ENCODE measurements around the gene PADI2. TPM values are rescaled to one million over a fixed set of nuclear protein-coding genes. Genes with fewer than 3 reads are reported as not detected.

Gene PADI2
- total and polyA plus RNA-seq, 2 of the 8 experiments (the other 6 are each of a cell fraction or from before 2014, with no cell fraction given) = 1.6 to 7.5 TPM

GRCh38 chr1:17055801-17056200 lies 63.5 kb downstream of the PADI2 start:
- H3K79me2 ChIP-seq (ENCODE audit: control insufficient read depth in 1 of 2, insufficient read depth in 2 of 2, low read length in 2 of 2) = peaks cover 10 to 23% of the 10 kb centered on the region in 2 experiments
- no peak overlapping the region for H3K4me3 ChIP-seq (ENCODE audit: extremely low read depth in 1 of 4, insufficient read depth in 2 of 4, low read depth in 3 of 4, low read length in 4 of 4)
- 93% methylated on average over 7 of the region's 7 CpGs; no CpG with 5 or more reads in 1 of the 2 experiments for WGBS, 2 experiments (ENCODE audit: extremely low coverage in 1 of 2, insufficient coverage in 1 of 2, insufficient read length in 1 of 2, insufficient replicate concordance in 2 of 2, low coverage in 1 of 2, low lambda C conversion rate in 2 of 2, missing lambda C conversion rate in 1 of 2)
- H2AK5ac ChIP-seq (ENCODE audit: low read depth, low read length) = 0 out of 2 replicates have a peak overlapping the region, but pooled peaks have one; percentile 48
- H4K20me1 ChIP-seq (replicated peaks in 1 of 2; ENCODE audit: control insufficient read depth in 1 of 2, insufficient read depth in 2 of 2, low read length in 2 of 2) = no peaks in the 10 kb centered on the region
- H3K79me1 ChIP-seq (ENCODE audit: low read depth, low read length) = 0 out of 2 replicates have a peak, but pooled peaks cover 2% of the 10 kb centered on the region
- no peak overlapping the region for H2BK5ac ChIP-seq (ENCODE audit: low read depth, low read length)
- H3K9ac ChIP-seq (replicated peaks in 1 of 4; ENCODE audit: extremely low read depth in 1 of 4, low read depth in 3 of 4, low read length in 3 of 4) = no peak overlapping the region
- peaks cover 5% of the 10 kb centered on the region for H3K23me2 ChIP-seq (ENCODE audit: low read depth, low read length)
- H3K9me3 ChIP-seq (ENCODE audit: insufficient read depth in 2 of 2, low read depth in 1 of 2, low read length in 1 of 2) = no peaks in the 10 kb centered on the region
- H3K4me1 ChIP-seq (replicated peaks in 1 of 4; ENCODE audit: control insufficient read depth in 3 of 4, insufficient read depth in 4 of 4, low read length in 3 of 4) = peaks cover 4 to 13% (median 7%) of the 10 kb centered on the region in 4 experiments; a peak in 5 of 7 replicates
- H4K91ac ChIP-seq (replicated peaks; ENCODE audit: insufficient read length, low read length) = peak overlapping the region; percentile 25
- no peak overlapping the region for H4K5ac ChIP-seq (ENCODE audit: insufficient read length, low read depth, low read length)
- H2BK12ac ChIP-seq (ENCODE audit: low read depth, low read length) = no peak overlapping the region
- no peak overlapping the region; the same call in 1 of the 2 replicates for H4K8ac ChIP-seq (ENCODE audit: extremely low read depth, insufficient read depth, low read length)
- no peak overlapping the region for H2AFZ ChIP-seq (ENCODE audit: low read length)
- no peak overlapping the region for H3K14ac ChIP-seq (ENCODE audit: insufficient read length)
- no peaks in the 10 kb centered on the region for H3K27me3 ChIP-seq (replicated peaks in 1 of 4; ENCODE audit: control insufficient read depth in 3 of 4, extremely low read depth in 1 of 4, insufficient read depth in 3 of 4, low read length in 3 of 4)
- no peak overlapping the region for H2BK20ac ChIP-seq (ENCODE audit: low read length)
- no peak overlapping the region for H2BK120ac ChIP-seq (replicated peaks; ENCODE audit: low read depth, low read length)
- DNase-seq (ENCODE audit: low read depth in 1 of 2, low spot score in 2 of 2) (no peak), FAIRE-seq (no peak)
- H3K36me3 ChIP-seq (ENCODE audit: control insufficient read depth in 2 of 4, insufficient read depth in 4 of 4, low read length in 3 of 4) = no peaks in the 10 kb centered on the region; a peak in 1 of 8 replicates
- H3K4ac ChIP-seq (replicated peaks; ENCODE audit: insufficient read length, low read depth, low read length) = no peak overlapping the region
- no peak overlapping the region for H3K23ac ChIP-seq (ENCODE audit: insufficient read length)
- ChIA-PET CTCF (ENCODE audit: partially characterized antibody) (interaction anchor here (0.9 kb wide), 1 partner anchor 190 kb away, joined by 3 read pairs; no protein-coding TSS in a partner anchor), POLR2A (ENCODE audit: partially characterized antibody) (interaction anchor here (0.6 to 1.1 kb wide), 3 partner anchors 75 to 442 kb away, joined by 3 to 5 read pairs (median 3); partner anchors contain the start of gene MFAP2)
- no peak overlapping the region for H3K27ac ChIP-seq (ENCODE audit: low read depth, low read length)
- no peak overlapping the region for H3K56ac ChIP-seq (replicated peaks; ENCODE audit: insufficient read length, low read depth, low read length)
- H2BK15ac ChIP-seq (ENCODE audit: low read length) = no peak overlapping the region
- no peak overlapping the region for H3K4me2 ChIP-seq (ENCODE audit: insufficient read depth in 1 of 2, low read depth in 2 of 2, low read length in 2 of 2)
- H3K18ac ChIP-seq (ENCODE audit: extremely low read depth, low read length) = no peak overlapping the region
- TF ChIP-seq SRF (IDR thresholded peaks at IDR 0.05; ENCODE audit: low read depth, low read length) (no peak), CEBPB (IDR thresholded peaks at IDR 0.05; ENCODE audit: low read depth, low read length) (no peak), TEAD4 (IDR thresholded peaks at IDR 0.05; ENCODE audit: low read depth, low read length) (no peak), RXRA (IDR thresholded peaks at IDR 0.05; ENCODE audit: insufficient read depth, low read depth, low read length) (no peak)
- TF ChIP-seq, protein P1, sequence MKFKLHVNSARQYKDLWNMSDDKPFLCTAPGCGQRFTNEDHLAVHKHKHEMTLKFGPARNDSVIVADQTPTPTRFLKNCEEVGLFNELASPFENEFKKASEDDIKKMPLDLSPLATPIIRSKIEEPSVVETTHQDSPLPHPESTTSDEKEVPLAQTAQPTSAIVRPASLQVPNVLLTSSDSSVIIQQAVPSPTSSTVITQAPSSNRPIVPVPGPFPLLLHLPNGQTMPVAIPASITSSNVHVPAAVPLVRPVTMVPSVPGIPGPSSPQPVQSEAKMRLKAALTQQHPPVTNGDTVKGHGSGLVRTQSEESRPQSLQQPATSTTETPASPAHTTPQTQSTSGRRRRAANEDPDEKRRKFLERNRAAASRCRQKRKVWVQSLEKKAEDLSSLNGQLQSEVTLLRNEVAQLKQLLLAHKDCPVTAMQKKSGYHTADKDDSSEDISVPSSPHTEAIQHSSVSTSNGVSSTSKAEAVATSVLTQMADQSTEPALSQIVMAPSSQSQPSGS (IDR thresholded peaks at IDR 0.05; ENCODE audit: low read length) = no peak
